ENCODE measurements around the gene CBX8. TPM values are rescaled to one million over a fixed set of nuclear protein-coding genes. Genes with fewer than 3 reads are reported as not detected.

The CBX8 gene
- total RNA-seq, 4 donors from 2014 or later: 0.84 to 4.2 (median 0.87) TPM; not detected in 1

DNA sequence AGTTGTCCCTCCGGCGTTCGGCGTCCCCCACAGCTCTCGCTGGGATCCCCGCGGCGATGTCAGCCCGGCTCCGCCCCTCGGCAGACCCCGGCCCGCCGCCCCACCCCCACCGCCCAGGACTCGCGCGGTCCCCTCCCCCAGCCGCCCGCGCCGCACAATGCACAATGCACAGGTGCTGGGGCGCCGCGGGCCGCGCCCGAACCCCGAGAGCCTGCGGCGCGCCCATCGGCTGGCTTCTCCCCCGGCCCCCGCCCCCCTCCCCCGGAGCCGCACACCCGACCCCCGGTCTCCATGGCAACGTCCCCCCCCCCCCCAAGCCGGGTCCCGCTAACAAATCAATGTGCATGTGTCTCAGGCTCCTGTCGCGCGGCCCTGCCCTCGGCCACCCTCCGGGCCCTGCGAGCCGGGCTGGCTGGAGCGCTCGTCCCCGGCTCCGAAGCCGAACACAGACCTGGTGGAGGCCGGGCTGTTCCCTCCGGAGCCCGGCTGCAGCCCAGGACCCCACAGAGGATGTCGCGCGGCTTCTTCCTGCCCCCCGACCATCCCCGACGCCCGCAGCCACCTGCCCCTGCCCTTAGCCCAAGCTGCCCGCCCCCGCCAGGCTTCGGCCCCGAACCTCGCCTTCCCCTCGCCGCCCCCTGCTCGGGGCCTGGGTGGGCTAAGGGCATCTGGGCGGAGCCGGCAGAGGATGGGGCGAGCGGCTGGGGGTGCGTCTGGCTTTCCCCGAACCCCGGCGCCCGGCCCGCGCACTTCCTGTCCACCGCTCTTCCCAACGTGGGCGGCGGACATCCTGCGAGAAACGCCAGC lies 818 bp upstream of the CBX8 start:
- Histone ChIP-seq H3K27ac (peak overlapping the region in 3 of 4 donors; percentile 56 to 86 (median 72)), H3K27me3 (peaks cover 14 to 74% of the 10 kb centered on the region in 2 donors), H3K4me3 (peak overlapping the region; percentile 41 to 76 (median 70)), H3K4me1 (peaks cover 4 to 68% (median 46%) of the 10 kb centered on the region in 4 donors), H3K36me3 (peaks cover 0 to 10% (median 0%) of the 10 kb centered on the region in 3 donors), H3K9me3 (no peaks in the 10 kb centered on the region)
- no peak for TF ChIP-seq POLR2A (IDR thresholded peaks at IDR 0.05)
- DNase-seq (ENCODE audit: low spot score in 2 of 2): no peak
- 1% methylated on average over 15 to 20 of the region's 89 CpGs for WGBS, 2 donors

DNA sequence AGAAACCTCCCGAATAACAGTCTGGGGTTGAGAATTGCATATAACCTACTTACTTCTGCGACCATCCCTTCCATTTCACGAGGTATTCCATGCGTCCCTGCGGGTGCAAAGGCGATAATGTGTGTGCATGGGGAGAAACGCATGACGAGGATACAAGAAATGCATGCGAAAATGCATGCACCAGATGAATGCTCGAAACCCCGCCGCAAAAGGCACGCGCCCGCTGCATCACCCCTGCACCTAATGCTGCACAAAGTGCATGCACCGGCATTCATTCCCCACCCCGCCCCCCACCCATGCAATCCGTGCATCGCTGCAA lies 474 bp downstream of the CBX8 start:
- H3K27ac ChIP-seq: peak overlapping the region; percentile 43 to 86 (median 58)
- H3K27me3 ChIP-seq: peaks cover 21 to 74% of the 10 kb centered on the region in 2 donors
- peaks cover 4 to 72% (median 48%) of the 10 kb centered on the region in 4 donors for H3K4me1 ChIP-seq
- no peak for TF ChIP-seq POLR2A (IDR thresholded peaks at IDR 0.05)
- no peak for TF ChIP-seq EP300 (IDR thresholded peaks at IDR 0.05)
- TF ChIP-seq CTCF (IDR thresholded peaks at IDR 0.05): no peak
- 2 to 4% methylated on average over 12 to 19 of the region's 19 CpGs for WGBS, 2 donors
- peak overlapping the region; percentile 56 to 76 (median 70) for H3K4me3 ChIP-seq
- DNase-seq (ENCODE audit: low spot score in 2 of 2): no peak
- no peaks in the 10 kb centered on the region for H3K9me3 ChIP-seq
- peaks cover 0 to 10% (median 0%) of the 10 kb centered on the region in 3 donors for H3K36me3 ChIP-seq

DNA sequence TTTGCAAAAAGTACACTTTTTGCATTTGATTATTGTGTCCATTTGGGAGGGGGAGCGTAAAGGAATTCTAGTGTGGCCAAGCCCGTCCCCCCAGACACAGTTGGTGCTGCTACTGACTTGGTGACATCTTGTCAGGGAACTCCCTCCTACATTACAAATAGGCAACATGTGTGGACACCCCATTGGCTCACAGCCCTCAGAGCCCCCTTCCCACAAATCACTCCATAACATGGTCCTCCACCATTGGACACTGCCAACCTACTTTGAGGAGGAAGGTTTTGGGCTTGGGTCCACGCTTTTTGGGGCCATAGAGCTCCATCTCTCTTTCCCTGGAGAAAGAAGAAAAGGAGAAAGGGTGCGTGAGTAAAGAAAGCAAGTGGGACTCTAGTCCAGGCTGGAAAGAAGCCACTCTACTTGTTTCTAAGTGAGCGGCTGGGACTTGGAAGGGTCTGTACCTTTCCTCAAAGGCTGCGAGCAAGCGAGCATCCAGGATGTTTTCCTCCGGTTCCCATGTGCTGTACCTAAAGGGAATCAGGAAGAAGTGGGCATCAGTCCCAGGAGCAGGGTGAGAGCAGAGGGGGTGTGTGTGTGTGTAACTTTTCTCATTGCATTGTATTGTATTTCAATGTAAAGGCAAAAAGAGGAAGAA lies 958 bp downstream of the CBX8 start:
- peaks cover 4 to 72% (median 50%) of the 10 kb centered on the region in 4 donors for H3K4me1 ChIP-seq
- no peak for DNase-seq (ENCODE audit: low spot score in 2 of 2)
- H3K36me3 ChIP-seq: peaks cover 0 to 10% (median 0%) of the 10 kb centered on the region in 3 donors
- WGBS, 2 donors: 79 to 80% methylated on average over 8 of the region's 8 CpGs
- no peaks in the 10 kb centered on the region for H3K9me3 ChIP-seq
- H3K4me3 ChIP-seq: peak overlapping the region in 2 of 4 donors; percentile 73 to 76
- peaks cover 22 to 74% of the 10 kb centered on the region in 2 donors for H3K27me3 ChIP-seq
- H3K27ac ChIP-seq: no peak overlapping the region
- no peak for TF ChIP-seq EP300 (IDR thresholded peaks at IDR 0.05)
- TF ChIP-seq POLR2A (IDR thresholded peaks at IDR 0.05): no peak
- TF ChIP-seq CTCF (IDR thresholded peaks at IDR 0.05): no peak

DNA sequence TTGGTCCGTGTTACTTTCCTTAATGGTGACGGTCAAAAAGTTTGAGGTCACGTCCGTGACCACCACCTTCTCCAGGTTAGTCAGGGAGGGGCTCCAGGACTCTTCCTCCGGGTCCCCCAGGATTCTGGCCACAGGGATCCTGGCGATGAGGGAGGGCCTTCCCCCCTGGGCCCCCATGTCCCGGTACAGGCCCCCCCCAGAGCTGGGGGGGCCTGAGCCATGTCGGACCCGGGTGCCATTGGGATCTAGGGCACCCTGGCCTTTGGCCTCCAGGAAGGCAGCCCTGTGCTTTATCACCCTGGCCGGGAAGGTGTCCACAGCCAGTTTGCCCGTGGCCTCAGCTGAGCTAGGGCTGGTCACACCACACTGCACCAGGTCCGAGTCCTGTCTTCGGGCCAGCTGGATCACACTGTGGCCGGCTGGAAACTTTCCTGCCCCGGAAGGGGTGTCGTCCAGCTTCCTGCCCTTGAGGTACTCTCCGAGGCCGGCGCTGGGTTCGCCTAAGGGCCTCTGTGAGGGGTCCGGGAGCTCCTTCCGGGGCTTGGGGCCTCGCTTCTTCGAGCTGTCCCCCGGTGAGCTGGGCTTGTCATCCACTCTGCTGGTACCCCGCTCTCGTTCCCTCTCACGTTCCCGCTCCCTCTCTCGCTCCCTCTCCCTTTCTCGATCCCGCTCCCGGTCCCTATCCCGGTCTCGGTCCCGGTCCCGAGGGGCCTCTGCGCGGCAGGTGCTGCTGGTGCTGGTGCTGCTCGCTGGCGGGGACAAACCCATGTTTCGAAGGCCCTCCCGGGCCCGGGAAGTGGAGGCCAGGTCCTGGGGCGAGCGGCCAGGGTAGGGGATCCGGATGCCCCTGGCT lies 2.0 kb downstream of the CBX8 start:
- no peak for DNase-seq (ENCODE audit: low spot score in 2 of 2)
- no peak overlapping the region for H3K27ac ChIP-seq

More for the DNA sequence above, 2.0 kb downstream of the CBX8 start:
- 86 to 89% methylated on average over 37 to 46 of the region's 47 CpGs for WGBS, 2 donors
- H3K27me3 ChIP-seq: peaks cover 20 to 74% of the 10 kb centered on the region in 2 donors
- H3K4me1 ChIP-seq: peaks cover 4 to 72% (median 48%) of the 10 kb centered on the region in 4 donors
- peaks cover 0 to 10% (median 0%) of the 10 kb centered on the region in 3 donors for H3K36me3 ChIP-seq
- TF ChIP-seq POLR2A (IDR thresholded peaks at IDR 0.05) (no peak), EP300 (IDR thresholded peaks at IDR 0.05) (no peak), CTCF (IDR thresholded peaks at IDR 0.05) (no peak)
- no peaks in the 10 kb centered on the region for H3K9me3 ChIP-seq
- no peak overlapping the region for H3K4me3 ChIP-seq
